ENCODE data around the gene TBK1.

- TF ChIP-seq CTCF (IDR thresholded peaks at IDR 0.05; ENCODE audit: low read depth, low read length) (no peak), POLR2A (IDR thresholded peaks at IDR 0.05; ENCODE audit: extremely low read depth, insufficient read length) (no peak), MYC (IDR thresholded peaks at IDR 0.05; ENCODE audit: low read depth, low read length) (no peak)
- TF ChIP-seq, protein P1, sequence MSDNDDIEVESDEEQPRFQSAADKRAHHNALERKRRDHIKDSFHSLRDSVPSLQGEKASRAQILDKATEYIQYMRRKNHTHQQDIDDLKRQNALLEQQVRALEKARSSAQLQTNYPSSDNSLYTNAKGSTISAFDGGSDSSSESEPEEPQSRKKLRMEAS (IDR thresholded peaks at IDR 0.05; ENCODE audit: low read depth, low read length) = no peak
These were observed 76.7 kb downstream of the TBK1 start for GRCh38 chr12:64528616-64529015.

Data from NB4 (cell line).